ENCODE data around the gene FA2H.
"Not testable (repeated sequence)": the region's sequence is repeated elsewhere in the genome, so short reads cannot be mapped to it uniquely, and the experiment has no call there.

The FA2H gene

DNA sequence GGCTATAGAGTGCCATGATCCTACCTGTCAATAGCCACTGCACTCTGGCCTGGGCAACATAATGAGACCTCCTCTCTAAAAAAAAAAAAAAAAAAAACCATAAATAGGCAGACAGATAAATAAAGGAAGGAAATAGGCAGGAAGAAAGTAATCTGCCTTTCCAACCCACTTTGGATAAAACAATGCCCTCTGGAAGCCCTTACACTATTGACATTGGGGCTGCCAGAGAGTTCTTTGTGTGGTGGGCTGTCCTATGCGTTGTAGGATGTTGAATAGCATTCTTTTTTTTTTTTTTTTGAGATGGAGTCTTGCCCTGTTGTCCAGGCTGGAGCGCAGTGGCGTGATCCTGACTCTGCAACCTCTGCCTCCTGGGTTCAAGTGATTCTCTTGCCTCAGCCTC is 100.7 kb downstream of the FA2H start:
- DNase-seq (ENCODE audit: low read depth): no peak

DNA sequence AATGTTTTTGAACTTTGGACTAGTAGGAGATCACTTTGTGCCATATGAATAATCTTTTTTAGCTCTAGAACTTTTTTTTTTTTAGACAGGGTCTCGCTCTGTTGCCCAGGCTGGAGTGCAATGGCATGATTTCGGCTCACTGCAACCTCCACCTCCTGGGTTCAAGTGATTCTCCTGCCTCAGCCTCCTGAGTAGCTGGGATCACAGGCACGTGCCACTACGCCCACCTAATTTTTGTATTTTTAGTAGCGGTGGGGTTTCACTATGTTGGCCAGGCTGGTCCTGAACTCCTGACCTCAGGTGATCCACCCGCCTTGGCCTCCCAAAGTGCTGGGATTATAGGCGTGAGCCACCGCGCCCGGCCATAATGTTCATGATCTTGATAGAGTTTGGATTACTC is 105.7 kb downstream of the FA2H start:
- not testable (repeated sequence) for DNase-seq (ENCODE audit: low read depth)

GRCh38 chr16:74667255-74667700 is 107.3 kb downstream of the FA2H start:
- no peak for DNase-seq (ENCODE audit: low read depth)

DNA sequence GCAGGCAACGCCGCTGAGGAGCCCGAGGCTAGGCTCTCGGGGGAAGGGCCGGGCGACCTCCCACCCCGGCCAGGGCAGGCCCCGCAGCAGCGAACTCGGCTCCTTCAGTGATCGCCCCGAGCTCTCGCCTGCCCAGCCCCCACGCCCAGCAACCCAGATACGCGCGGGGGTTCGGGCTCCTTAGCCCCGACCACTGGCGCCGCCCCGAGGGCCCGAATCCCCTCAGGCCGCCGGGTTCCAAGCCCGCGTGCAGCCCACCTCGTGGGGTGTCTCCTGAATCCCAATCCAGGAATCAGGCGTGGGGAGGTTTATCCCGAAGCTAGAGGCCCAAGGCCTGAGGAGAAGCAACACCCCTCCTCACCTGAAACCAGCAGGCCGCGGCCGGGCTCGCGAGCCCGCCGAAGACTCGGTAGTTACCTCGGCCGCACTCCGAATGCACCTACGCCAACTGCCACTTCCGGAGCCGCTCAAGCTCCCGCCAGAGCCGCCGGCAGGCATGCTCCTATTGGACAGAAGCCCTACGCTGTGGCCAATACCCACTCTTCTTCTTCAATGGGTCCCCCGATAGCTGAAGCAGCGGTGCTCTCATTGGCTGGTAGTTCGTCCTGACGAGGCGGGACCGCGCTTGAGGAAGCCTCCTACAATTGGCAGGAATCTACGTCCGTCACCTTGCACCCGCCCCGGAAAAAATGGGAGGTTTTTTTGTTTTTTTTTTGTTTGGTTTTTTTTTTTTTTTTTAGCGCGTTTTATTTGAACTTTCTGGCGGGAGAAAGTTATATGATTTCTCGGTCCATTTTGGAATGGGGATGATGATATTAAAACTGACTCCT is 108.0 kb downstream of the FA2H start, which contains the start of gene RFWD3:
Gene RFWD3 (minus strand): TSS at position 453 of the 830 bp plus-strand sequence. CDS start 5,428 bp downstream, outside the sequence.
- DNase-seq (ENCODE audit: low read depth): peak; percentile 90

DNA sequence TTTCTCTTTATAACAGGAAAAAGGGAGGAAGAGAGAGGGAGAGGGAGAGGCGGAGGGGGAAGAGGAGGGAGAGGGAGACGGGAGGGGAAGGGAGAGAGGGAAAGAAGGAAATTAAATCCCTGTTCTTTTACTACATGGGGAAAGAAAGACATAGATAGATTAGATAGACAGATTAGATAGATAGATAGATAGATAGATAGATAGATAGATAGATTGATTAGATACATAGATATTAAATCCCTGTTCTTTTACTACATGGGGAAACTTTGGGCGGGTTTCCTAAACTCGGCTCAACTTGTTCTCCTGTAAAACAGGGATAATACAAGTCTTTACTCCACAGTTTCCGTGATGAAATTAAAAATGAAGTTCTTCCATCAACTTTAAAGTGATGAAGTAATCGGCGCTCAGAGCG is 108.6 kb downstream of the FA2H start:
- DNase-seq (ENCODE audit: low read depth): no peak
